Vagina (tissue), 2 donors: Measurements from ENCODE around the gene LPIN2.
"Not testable (repeated sequence)": the region's sequence is repeated elsewhere in the genome, so short reads cannot be mapped to it uniquely, and the experiment has no call there.

ENCODE experiments used
- POLR2A ChIP-seq, 2 donors: fragments of 450-650 bp; IDR thresholded peaks; one replicate each; pipeline ENCODE4 v1.6.1; 2017; ENCODE audit warnings: antibody characterized with exemption in 2 of 2, mild to moderate bottlenecking in 2 of 2, moderate library complexity in 2 of 2
- TF ChIP-seq, protein P1 (sequence below), 3 experiments: fragments of 450-650 bp in 2 of 3; fragments of 200-600 bp in 1 of 3; sonication (generic) in 1 of 3; IDR thresholded peaks; one replicate each; pipeline ENCODE4 v1.5.1; 2017 to 2019; ENCODE audit warnings: antibody characterized with exemption in 3 of 3, mild to moderate bottlenecking in 2 of 3, moderate library complexity in 2 of 3

DNA sequence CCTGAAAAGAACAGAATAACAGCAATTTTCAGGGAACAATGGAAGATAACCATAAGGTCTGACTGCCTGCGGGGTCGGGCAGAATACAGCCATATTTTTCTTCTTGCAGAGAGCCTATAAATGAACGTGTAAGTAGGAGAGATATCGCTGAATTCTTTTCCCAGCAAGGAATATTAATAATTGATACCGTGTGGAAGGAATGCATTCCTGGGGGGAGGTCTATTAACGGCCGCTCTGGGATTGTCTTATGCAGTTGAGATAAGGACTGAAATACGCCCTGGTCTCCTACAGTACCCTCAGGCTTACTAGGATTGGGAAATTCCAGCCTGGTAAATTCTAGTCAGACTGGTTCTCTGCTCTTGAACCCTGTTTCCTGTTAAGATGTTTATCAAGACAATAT, 9.2 kb downstream of the LPIN2 start:
- TF ChIP-seq, protein P1, sequence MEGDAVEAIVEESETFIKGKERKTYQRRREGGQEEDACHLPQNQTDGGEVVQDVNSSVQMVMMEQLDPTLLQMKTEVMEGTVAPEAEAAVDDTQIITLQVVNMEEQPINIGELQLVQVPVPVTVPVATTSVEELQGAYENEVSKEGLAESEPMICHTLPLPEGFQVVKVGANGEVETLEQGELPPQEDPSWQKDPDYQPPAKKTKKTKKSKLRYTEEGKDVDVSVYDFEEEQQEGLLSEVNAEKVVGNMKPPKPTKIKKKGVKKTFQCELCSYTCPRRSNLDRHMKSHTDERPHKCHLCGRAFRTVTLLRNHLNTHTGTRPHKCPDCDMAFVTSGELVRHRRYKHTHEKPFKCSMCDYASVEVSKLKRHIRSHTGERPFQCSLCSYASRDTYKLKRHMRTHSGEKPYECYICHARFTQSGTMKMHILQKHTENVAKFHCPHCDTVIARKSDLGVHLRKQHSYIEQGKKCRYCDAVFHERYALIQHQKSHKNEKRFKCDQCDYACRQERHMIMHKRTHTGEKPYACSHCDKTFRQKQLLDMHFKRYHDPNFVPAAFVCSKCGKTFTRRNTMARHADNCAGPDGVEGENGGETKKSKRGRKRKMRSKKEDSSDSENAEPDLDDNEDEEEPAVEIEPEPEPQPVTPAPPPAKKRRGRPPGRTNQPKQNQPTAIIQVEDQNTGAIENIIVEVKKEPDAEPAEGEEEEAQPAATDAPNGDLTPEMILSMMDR (IDR thresholded peaks at IDR 0.05), result not testable (repeated sequence)
- not testable (repeated sequence) for TF ChIP-seq POLR2A (IDR thresholded peaks at IDR 0.05)
